Activated naive CD8-positive, alpha-beta T cell treated with anti-CD3 and anti-CD28 coated beads, Interleukin-2, amount 50 U/mL, for 16 hours (primary cell): ENCODE data around the gene TNP2.
"Not testable (repeated sequence)": the region's sequence is repeated elsewhere in the genome, so short reads cannot be mapped to it uniquely, and the experiment has no call there.

ENCODE experiments used
- DNase-seq: peaks from one replicate; pipeline ENCODE4 v3.0.0-alpha.2; 2020; ENCODE audit warnings: low read depth, low spot score

The TNP2 gene

GRCh38 chr16:11300560-11300892 lies 31.4 kb upstream of the TNP2 start:
- no peak for DNase-seq

- DNase-seq, result no peak
Observed at GRCh38 chr16:11299865-11300559, 30.9 kb upstream of the TNP2 start.

- not testable (repeated sequence) for DNase-seq
Observed at GRCh38 chr16:11298950-11299547, 29.9 kb upstream of the TNP2 start.

- no peak for DNase-seq
Observed at GRCh38 chr16:11298143-11298900, 29.2 kb upstream of the TNP2 start.

- DNase-seq, result peak; percentile 57
Observed at GRCh38 chr16:11297492-11298142, 28.5 kb upstream of the TNP2 start.

GRCh38 chr16:11296706-11297491 lies 27.8 kb upstream of the TNP2 start:
- no peak for DNase-seq

- DNase-seq, result no peak
Observed at GRCh38 chr16:11296351-11296705, 27.2 kb upstream of the TNP2 start.

- DNase-seq, result no peak
Observed at GRCh38 chr16:11295672-11296071, 26.5 kb upstream of the TNP2 start.

GRCh38 chr16:11292076-11292748 lies 23.1 kb upstream of the TNP2 start:
- DNase-seq, result no peak

- DNase-seq, result no peak
Observed at GRCh38 chr16:11291091-11291703, 22.1 kb upstream of the TNP2 start.

GRCh38 chr16:11290102-11290893 lies 21.2 kb upstream of the TNP2 start:
- DNase-seq, result no peak

GRCh38 chr16:11289696-11290095 lies 20.6 kb upstream of the TNP2 start:
- DNase-seq, result not testable (repeated sequence)

GRCh38 chr16:11289202-11289601 lies 20.1 kb upstream of the TNP2 start:
- DNase-seq, result no peak

GRCh38 chr16:11285842-11286241 lies 16.7 kb upstream of the TNP2 start:
- no peak for DNase-seq

GRCh38 chr16:11283820-11284248 lies 14.7 kb upstream of the TNP2 start:
- DNase-seq, result no peak

- DNase-seq, result no peak
Observed at GRCh38 chr16:11280616-11281522, 11.7 kb upstream of the TNP2 start, which contains the start of gene PRM1. TSS of gene PRM1 (minus strand) at chr16:11281330. CDS start at chr16:11281238, 92 bp downstream.

GRCh38 chr16:11278681-11279628 lies 9.8 kb upstream of the TNP2 start:
- DNase-seq, result no peak
